GM03348 (cell line): ENCODE measurements around the gene IL21.
"Not testable (repeated sequence)": the region's sequence is repeated elsewhere in the genome, so short reads cannot be mapped to it uniquely, and the experiment has no call there.

Experiments
- DNase-seq: peaks from one replicate; pipeline ENCODE4 v3.0.0; 2012; ENCODE audit warnings: low spot score

IL21 gene

GRCh38 chr4:122621016-122621507 lies at the start of gene IL21:
Gene IL21 (minus strand): TSS chr4:122621066. CDS start chr4:122621011, 55 bp downstream.
- DNase-seq: no peak

- DNase-seq: no peak
These were observed 49.3 kb upstream of the IL21 start for GRCh38 chr4:122669911-122670738.

- DNase-seq: peak; percentile 75
These were observed 47.4 kb upstream of the IL21 start for GRCh38 chr4:122668241-122668640.

GRCh38 chr4:122666527-122667245 lies 45.8 kb upstream of the IL21 start:
- peak; percentile 76 for DNase-seq

GRCh38 chr4:122665161-122665929 lies 44.5 kb upstream of the IL21 start:
- DNase-seq: no peak

- peak; percentile 45 for DNase-seq
These were observed 43.1 kb upstream of the IL21 start for GRCh38 chr4:122663814-122664610.

GRCh38 chr4:122663291-122663690 lies 42.4 kb upstream of the IL21 start:
- DNase-seq: no peak

- DNase-seq: no peak
These were observed 41.8 kb upstream of the IL21 start for GRCh38 chr4:122662701-122663100.

GRCh38 chr4:122661176-122662160 lies 40.6 kb upstream of the IL21 start:
- DNase-seq: no peak

- DNase-seq: no peak
These were observed 38.0 kb upstream of the IL21 start for GRCh38 chr4:122658818-122659295.

- DNase-seq: no peak
These were observed 37.5 kb upstream of the IL21 start for GRCh38 chr4:122658377-122658776.

- no peak for DNase-seq
These were observed 36.7 kb upstream of the IL21 start for GRCh38 chr4:122657553-122657952.

GRCh38 chr4:122656583-122656982 lies 35.7 kb upstream of the IL21 start:
- DNase-seq: not testable (repeated sequence)

GRCh38 chr4:122652379-122652778 lies 31.5 kb upstream of the IL21 start:
- peak; percentile 72 for DNase-seq

- DNase-seq: no peak
These were observed 29.3 kb upstream of the IL21 start for GRCh38 chr4:122650148-122650547.

- no peak for DNase-seq
These were observed 26.8 kb upstream of the IL21 start for GRCh38 chr4:122647656-122648055.

- DNase-seq: no peak
These were observed 22.4 kb upstream of the IL21 start for GRCh38 chr4:122643257-122643656.

- no peak for DNase-seq
These were observed 18.3 kb upstream of the IL21 start for GRCh38 chr4:122639181-122639580.

GRCh38 chr4:122636697-122637096 lies 15.8 kb upstream of the IL21 start:
- no peak for DNase-seq

- DNase-seq: no peak
These were observed 14.3 kb upstream of the IL21 start for GRCh38 chr4:122635205-122635604.
